Duodenal mucosa (tissue), 2 donors: Measurements from ENCODE around the gene CDKN1B.

ENCODE experiments used
- H3K27ac ChIP-seq: one replicate; pipeline ENCODE4 v1.7.0; 2013; ENCODE audit warnings: low read depth, low read length
- H3K27me3 ChIP-seq, 2 donors: one replicate each; pipeline ENCODE4 v1.7.0; 2013; ENCODE audit warnings: low read length in 2 of 2, control low read depth in 1 of 2; ENCODE audit not compliant: insufficient read depth in 2 of 2, control insufficient read depth in 1 of 2
- H3K36me3 ChIP-seq, 2 donors: one replicate each; pipeline ENCODE4 v1.7.0; 2013; ENCODE audit warnings: low read length in 2 of 2, control low read depth in 1 of 2; ENCODE audit not compliant: insufficient read depth in 2 of 2, control insufficient read depth in 1 of 2
- H3K4me1 ChIP-seq, 2 donors: one replicate each; pipeline ENCODE4 v1.7.0; 2013; ENCODE audit warnings: low read length in 2 of 2, control low read depth in 1 of 2; ENCODE audit not compliant: insufficient read depth in 2 of 2, control insufficient read depth in 1 of 2
- H3K4me3 ChIP-seq, 2 donors: one replicate each; pipeline ENCODE4 v1.7.0; 2013; ENCODE audit warnings: low read length in 2 of 2, low read depth in 1 of 2
- H3K9ac ChIP-seq, 2 donors: one replicate each; pipeline ENCODE4 v1.7.0; 2013; ENCODE audit warnings: low read length in 2 of 2, low read depth in 1 of 2
- H3K9me3 ChIP-seq, 2 donors: one replicate each; pipeline ENCODE4 v1.7.0; 2013; ENCODE audit warnings: low read length in 2 of 2, control low read depth in 1 of 2; ENCODE audit not compliant: control insufficient read depth in 1 of 2

CDKN1B gene

DNA sequence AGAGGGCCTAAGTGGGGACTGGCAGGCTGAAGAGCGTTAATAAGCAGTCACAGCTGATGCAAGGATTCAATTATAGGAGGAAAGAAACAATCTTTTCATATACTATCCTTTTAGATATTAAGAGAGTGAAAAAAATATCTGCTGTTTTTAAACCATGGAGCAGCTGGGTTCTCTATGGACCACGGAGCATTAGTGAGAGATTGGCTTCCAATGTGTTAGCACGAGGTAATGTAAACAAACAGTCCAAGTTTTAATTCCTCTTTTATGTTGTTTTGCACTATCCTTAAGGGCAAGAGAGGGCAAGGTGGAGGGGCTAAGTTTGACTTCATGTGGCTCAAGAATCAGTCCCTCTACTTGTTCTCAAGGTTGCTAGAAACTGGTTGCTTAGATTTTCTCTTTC is 30.9 kb downstream of the CDKN1B start:
- no peaks in the 10 kb centered on the region for H3K36me3 ChIP-seq
- H3K4me1 ChIP-seq: peaks cover 0 to 4% of the 10 kb centered on the region in 2 donors
- H3K4me3 ChIP-seq: no peak overlapping the region
- no peaks in the 10 kb centered on the region for H3K27me3 ChIP-seq
- H3K27ac ChIP-seq: no peak overlapping the region
- H3K9ac ChIP-seq: no peak overlapping the region
- no peaks in the 10 kb centered on the region for H3K9me3 ChIP-seq

DNA sequence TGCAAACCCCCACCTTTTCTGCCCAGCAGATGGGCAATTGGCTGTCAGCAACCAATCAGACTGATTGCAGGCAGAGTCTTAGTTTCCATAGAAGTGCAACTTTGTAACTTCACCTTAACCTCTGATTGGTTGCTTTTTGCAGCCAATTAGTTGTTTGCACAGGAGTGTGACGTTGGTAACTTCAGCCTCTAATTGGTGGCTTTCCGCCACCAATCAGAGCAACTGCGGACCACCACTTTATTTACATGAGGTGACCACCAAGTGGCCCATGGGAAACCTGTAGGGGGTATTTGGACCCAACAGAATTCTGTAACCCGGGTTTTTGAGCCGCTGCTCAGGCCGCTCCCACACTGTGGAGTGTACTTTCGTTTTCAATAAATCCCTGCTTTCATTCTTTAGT is 32.3 kb downstream of the CDKN1B start:
- Histone ChIP-seq H3K27me3 (no peaks in the 10 kb centered on the region), H3K9me3 (no peaks in the 10 kb centered on the region), H3K9ac (peak overlapping the region; percentile 14 to 45), H3K27ac (no peak overlapping the region), H3K4me1 (peaks cover 0 to 4% of the 10 kb centered on the region in 2 donors), H3K4me3 (peak overlapping the region; percentile 38 to 70), H3K36me3 (no peaks in the 10 kb centered on the region)

DNA sequence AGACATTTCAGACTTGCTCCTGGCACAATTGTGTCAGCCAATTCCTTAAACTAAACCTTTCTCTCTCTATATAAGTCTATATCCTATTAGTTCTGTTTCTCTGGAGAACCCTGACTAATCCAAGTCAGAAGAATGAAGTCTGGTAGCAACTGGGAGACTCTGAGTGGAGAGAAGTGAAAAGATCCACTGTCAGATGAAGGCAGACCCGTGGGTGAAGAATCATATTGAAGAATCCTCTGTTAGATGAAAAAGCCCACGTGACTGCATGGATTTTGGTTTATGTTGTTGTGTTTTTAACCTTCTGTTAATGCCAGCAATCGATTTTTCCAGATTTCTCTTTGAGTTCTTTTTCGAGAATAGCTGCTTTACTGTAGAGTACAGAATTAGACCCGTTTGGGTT is 38.8 kb downstream of the CDKN1B start:
- H3K36me3 ChIP-seq: no peaks in the 10 kb centered on the region
- no peaks in the 10 kb centered on the region for H3K9me3 ChIP-seq
- H3K4me1 ChIP-seq: peaks cover 6 to 11% of the 10 kb centered on the region in 2 donors
- no peaks in the 10 kb centered on the region for H3K27me3 ChIP-seq
- no peak overlapping the region for H3K9ac ChIP-seq
- no peak overlapping the region for H3K4me3 ChIP-seq
- no peak overlapping the region for H3K27ac ChIP-seq

DNA sequence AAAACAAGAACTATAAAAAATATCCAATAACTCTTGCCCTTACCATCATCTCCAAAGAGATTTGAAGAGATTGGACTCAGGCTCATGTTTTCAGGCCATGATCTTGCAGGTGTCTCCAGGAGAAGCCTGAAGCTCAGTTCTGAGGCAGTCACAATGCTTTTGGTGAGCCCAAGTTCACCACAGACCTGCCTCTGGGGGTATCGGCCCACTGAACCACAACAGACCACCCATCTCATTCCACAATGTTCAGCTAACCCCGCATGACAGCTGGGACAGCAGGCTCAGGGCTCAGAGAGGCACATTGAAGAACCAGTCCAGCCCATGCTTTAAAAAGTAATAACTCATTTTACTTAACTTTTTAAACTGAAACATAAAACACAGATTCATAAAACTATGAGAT is 40.0 kb downstream of the CDKN1B start:
- no peak overlapping the region for H3K4me3 ChIP-seq

DNA sequence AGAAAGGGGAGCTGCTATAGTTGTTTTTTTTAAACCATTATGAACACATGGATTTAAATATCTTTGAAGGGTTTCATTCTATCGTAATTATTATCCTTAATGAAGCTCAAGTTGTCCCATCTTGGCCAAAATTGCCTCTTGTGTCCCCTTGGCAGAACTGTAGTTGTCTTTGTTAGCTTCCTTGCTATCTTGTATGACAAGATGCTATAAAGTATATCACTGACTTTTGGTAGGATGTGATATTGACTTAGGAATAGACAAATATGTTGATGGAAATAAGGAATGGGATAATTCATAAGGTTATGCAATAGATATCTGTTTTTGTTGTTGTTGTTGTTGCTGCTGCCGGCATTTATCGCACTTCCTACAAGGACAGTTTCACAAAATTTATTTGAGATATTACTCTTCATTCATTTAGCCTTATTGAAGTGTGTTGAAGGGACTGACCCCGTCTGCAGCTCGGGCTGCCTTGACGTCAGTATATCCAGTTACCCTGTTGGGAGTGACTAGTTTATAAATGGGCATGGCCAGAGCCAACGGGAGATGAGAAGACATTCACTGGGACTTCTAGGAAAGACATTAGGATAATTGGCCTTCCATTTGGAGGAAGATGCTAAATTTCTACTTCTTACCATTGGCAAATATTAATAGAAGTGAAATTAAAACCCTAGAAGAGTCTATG is 42.2 kb downstream of the CDKN1B start:
- H3K4me3 ChIP-seq: no peak overlapping the region
- no peaks in the 10 kb centered on the region for H3K9me3 ChIP-seq
- H3K9ac ChIP-seq: no peak overlapping the region
- H3K27ac ChIP-seq: no peak overlapping the region
- peaks cover 6 to 11% of the 10 kb centered on the region in 2 donors for H3K4me1 ChIP-seq
- no peaks in the 10 kb centered on the region for H3K36me3 ChIP-seq
- no peaks in the 10 kb centered on the region for H3K27me3 ChIP-seq

More for the DNA sequence above, 40.0 kb downstream of the CDKN1B start:
- Histone ChIP-seq H3K36me3 (no peaks in the 10 kb centered on the region), H3K27me3 (no peaks in the 10 kb centered on the region), H3K27ac (no peak overlapping the region), H3K9me3 (no peaks in the 10 kb centered on the region), H3K9ac (no peak overlapping the region), H3K4me1 (peaks cover 6 to 11% of the 10 kb centered on the region in 2 donors)

DNA sequence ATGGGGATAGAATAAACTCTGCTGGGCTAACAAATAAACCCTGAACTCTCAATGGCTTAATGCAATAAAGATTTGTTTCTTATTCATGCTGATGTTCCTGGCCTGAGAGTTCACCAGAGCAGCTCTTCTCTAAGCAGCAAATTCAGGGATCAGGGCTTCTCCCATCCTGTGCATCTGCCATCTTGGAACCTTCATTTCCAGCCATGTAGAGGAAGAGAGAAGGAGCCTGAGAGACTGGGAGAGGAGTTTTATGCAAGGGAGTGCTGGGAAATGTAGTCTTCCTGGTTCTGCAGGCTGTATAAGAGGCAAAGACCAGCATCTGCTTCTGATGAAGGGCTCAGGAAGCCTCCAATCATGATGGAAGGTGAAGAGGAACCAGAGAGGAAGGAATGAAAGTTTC is 47.7 kb downstream of the CDKN1B start:
- Histone ChIP-seq H3K27me3 (no peaks in the 10 kb centered on the region), H3K4me3 (no peak overlapping the region), H3K36me3 (no peaks in the 10 kb centered on the region), H3K27ac (no peak overlapping the region), H3K9ac (no peak overlapping the region), H3K9me3 (no peaks in the 10 kb centered on the region), H3K4me1 (no peaks in the 10 kb centered on the region)

DNA sequence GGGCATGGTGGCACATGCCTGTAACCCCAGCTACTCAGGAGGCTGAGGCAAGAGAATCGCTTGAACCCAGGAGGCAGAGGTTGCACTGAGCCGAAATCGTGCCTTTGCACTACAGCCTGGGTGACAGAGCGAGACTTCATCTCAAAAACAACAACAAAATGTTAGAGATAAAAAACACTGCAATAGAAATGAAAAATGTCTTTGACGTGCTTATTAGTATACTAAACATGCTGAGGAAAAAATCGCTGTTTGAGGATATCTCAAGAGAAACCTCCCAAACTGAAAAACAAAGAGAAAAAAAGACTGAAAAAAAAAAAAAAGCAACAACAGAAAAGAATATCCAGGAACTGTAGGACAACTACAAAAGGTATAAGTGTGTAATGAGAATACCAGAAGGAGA is 53.1 kb downstream of the CDKN1B start:
- H3K9me3 ChIP-seq: no peaks in the 10 kb centered on the region
- H3K27ac ChIP-seq: no peak overlapping the region
- H3K4me1 ChIP-seq: peaks cover 0 to 4% of the 10 kb centered on the region in 2 donors
- H3K36me3 ChIP-seq: no peaks in the 10 kb centered on the region
- no peak overlapping the region for H3K4me3 ChIP-seq
- H3K27me3 ChIP-seq: no peaks in the 10 kb centered on the region
- H3K9ac ChIP-seq: no peak overlapping the region
